GM23248 (cell line): ENCODE results near the gene FKRP.

ENCODE experiments used
- EZH2 ChIP-seq: fragments of 200-600 bp; sonication (generic); IDR thresholded peaks from 2 replicates; pipeline ENCODE4 v1.6.1; 2018; ENCODE audit warnings: antibody characterized with exemption, mild to moderate bottlenecking; ENCODE audit not compliant: insufficient read depth, poor library complexity, severe bottlenecking
- EZH2phosphoT487 ChIP-seq: fragments of 200-600 bp; sonication (generic); IDR thresholded peaks from 2 replicates; pipeline ENCODE4 v1.6.1; 2018; ENCODE audit warnings: antibody characterized with exemption, moderate library complexity, mild to moderate bottlenecking, low read depth; ENCODE audit not compliant: insufficient read depth

GRCh38 chr19:46726551-46726950, 19.3 kb upstream of the FKRP start:
- TF ChIP-seq EZH2 (no peak), EZH2phosphoT487 (no peak)
